Measurements from ENCODE around the gene CHCHD3.
A peak's percentile ranks its signal among the peaks of the same experiment; 100 is the strongest.

The CHCHD3 gene

GRCh38 chr7:133076142-133076541, 5.7 kb downstream of the CHCHD3 start:
- no peak for DNase-seq

- DNase-seq: no peak
These were observed 10.4 kb downstream of the CHCHD3 start for GRCh38 chr7:133071506-133071905.

- DNase-seq: peak; percentile 4
These were observed 11.3 kb downstream of the CHCHD3 start for GRCh38 chr7:133070562-133070961.

GRCh38 chr7:133065301-133065700, 16.6 kb downstream of the CHCHD3 start:
- no peak for DNase-seq

- no peak for DNase-seq
These were observed 17.6 kb downstream of the CHCHD3 start for GRCh38 chr7:133064082-133064820.

- DNase-seq: no peak
These were observed 20.1 kb downstream of the CHCHD3 start for GRCh38 chr7:133061792-133062191.

- no peak for DNase-seq
These were observed 20.5 kb downstream of the CHCHD3 start for GRCh38 chr7:133061357-133061756.

- DNase-seq: no peak
These were observed 21.9 kb downstream of the CHCHD3 start for GRCh38 chr7:133060004-133060403.

GRCh38 chr7:133059263-133059662, 22.6 kb downstream of the CHCHD3 start:
- no peak for DNase-seq

GRCh38 chr7:133056370-133057238, 25.3 kb downstream of the CHCHD3 start:
- DNase-seq: no peak

GRCh38 chr7:133054162-133054840, 27.6 kb downstream of the CHCHD3 start:
- no peak for DNase-seq

- no peak for DNase-seq
These were observed 28.5 kb downstream of the CHCHD3 start for GRCh38 chr7:133053321-133053891.

GRCh38 chr7:133052826-133053225, 29.1 kb downstream of the CHCHD3 start:
- no peak for DNase-seq

GRCh38 chr7:133052401-133052756, 29.5 kb downstream of the CHCHD3 start:
- no peak for DNase-seq

GRCh38 chr7:133051719-133052400, 30.0 kb downstream of the CHCHD3 start:
- no peak for DNase-seq

- DNase-seq: no peak
These were observed 30.8 kb downstream of the CHCHD3 start for GRCh38 chr7:133051066-133051465.

GRCh38 chr7:133050200-133050995, 31.5 kb downstream of the CHCHD3 start:
- no peak for DNase-seq

- DNase-seq: no peak
These were observed 33.3 kb downstream of the CHCHD3 start for GRCh38 chr7:133048589-133048988.

GRCh38 chr7:133047321-133047720, 34.6 kb downstream of the CHCHD3 start:
- no peak for DNase-seq

GRCh38 chr7:133044722-133045473, 37.0 kb downstream of the CHCHD3 start:
- DNase-seq: no peak

- no peak for DNase-seq
These were observed 41.2 kb downstream of the CHCHD3 start for GRCh38 chr7:133040674-133041073.

Data from NCI-H1436 treated with DMSO at 0.1 percent for 48 hours (cell line).